GM18870 (cell line): Measurements from ENCODE around the gene BTN1A1.
"Not testable (repeated sequence)": the region's sequence is repeated elsewhere in the genome, so short reads cannot be mapped to it uniquely, and the experiment has no call there.

ENCODE experiments used
- ATAC-seq: cut with Tn5 transposase; IDR thresholded peaks from one replicate; pipeline ENCODE4 v1.9.1; 2021; ENCODE audit warnings: moderate library complexity; ENCODE audit not compliant: unreplicated experiment

Gene BTN1A1

GRCh38 chr6:26536571-26537159, 36.6 kb downstream of the BTN1A1 start:
- no peak for ATAC-seq

GRCh38 chr6:26537160-26537845, 37.2 kb downstream of the BTN1A1 start:
- ATAC-seq: peak; percentile 46

GRCh38 chr6:26537846-26538571, 37.9 kb downstream of the BTN1A1 start, which contains the start of gene HMGN4:
Gene HMGN4 (plus strand): TSS chr6:26538366. CDS start chr6:26545207, 6,841 bp downstream.
- peak; percentile 49 for ATAC-seq

GRCh38 chr6:26538572-26538902, 38.4 kb downstream of the BTN1A1 start:
- ATAC-seq: peak; percentile 10

- ATAC-seq: no peak
These were observed 39.0 kb downstream of the BTN1A1 start for GRCh38 chr6:26539071-26539615.

GRCh38 chr6:26541579-26541978, 41.5 kb downstream of the BTN1A1 start:
- no peak for ATAC-seq

GRCh38 chr6:26543953-26544352, 43.9 kb downstream of the BTN1A1 start:
- ATAC-seq: no peak

- no peak for ATAC-seq
These were observed 44.4 kb downstream of the BTN1A1 start for GRCh38 chr6:26544473-26544872.

GRCh38 chr6:26545627-26546026, 45.5 kb downstream of the BTN1A1 start:
- no peak for ATAC-seq

GRCh38 chr6:26547363-26547762, 47.3 kb downstream of the BTN1A1 start:
- not testable (repeated sequence) for ATAC-seq

- no peak for ATAC-seq
These were observed 50.3 kb downstream of the BTN1A1 start for GRCh38 chr6:26550250-26550993.

GRCh38 chr6:26552205-26552604, 52.1 kb downstream of the BTN1A1 start:
- no peak for ATAC-seq

GRCh38 chr6:26552640-26553188, 52.6 kb downstream of the BTN1A1 start:
- no peak for ATAC-seq

GRCh38 chr6:26553264-26553634, 53.1 kb downstream of the BTN1A1 start:
- ATAC-seq: peak; percentile 36

- ATAC-seq: peak; percentile 41
These were observed 53.7 kb downstream of the BTN1A1 start for GRCh38 chr6:26553635-26554446.

GRCh38 chr6:26554447-26554696, 54.3 kb downstream of the BTN1A1 start:
- ATAC-seq: peak; percentile 1

- no peak for ATAC-seq
These were observed 54.8 kb downstream of the BTN1A1 start for GRCh38 chr6:26554697-26555504.

GRCh38 chr6:26555505-26556262, 55.6 kb downstream of the BTN1A1 start:
- no peak for ATAC-seq
